Stimulated activated CD4-positive, alpha-beta T cell treated with anti-CD3 and anti-CD28 coated beads, Interleukin-15, amount 100 ng/mL, for 24 hours (primary cell): ENCODE measurements around the gene KRT35.

Source experiments
- DNase-seq: peaks from one replicate; pipeline ENCODE4 v3.0.0-alpha.2; 2020

The KRT35 gene

DNA sequence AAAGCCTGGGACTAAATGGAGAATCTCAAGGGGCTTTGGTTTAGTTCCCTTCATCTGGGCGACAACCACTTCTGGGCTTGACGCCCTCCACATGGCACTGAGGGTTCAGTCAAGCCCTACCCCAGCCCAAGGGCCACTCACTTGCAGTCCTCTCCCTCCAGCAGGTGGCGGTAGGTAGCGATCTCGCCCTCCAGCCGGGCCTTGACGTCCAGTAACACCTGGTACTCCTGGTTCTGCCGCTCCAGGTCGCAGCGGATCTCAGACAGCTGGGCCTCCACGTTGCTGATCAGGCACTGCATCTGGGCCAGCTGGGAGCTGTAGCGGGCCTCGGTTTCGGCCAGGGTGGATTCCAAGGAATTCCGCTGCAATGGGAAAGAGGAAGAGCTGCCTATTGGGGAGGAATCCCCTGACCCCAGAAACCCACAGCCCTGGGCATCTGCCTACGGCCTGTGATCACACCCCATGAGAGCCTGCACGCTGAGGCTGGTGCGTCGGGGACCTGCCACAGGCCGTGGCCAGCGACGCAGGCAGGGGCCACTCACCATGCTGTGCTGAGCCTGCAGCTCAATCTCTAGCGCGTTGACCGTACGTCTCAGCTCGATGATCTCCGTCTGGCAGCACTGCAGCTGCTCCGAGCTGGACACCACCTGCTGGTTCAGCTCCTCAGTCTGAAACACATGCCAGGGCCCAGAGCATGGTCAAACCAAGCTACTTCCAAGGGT, 6.0 kb upstream of the KRT35 start:
- DNase-seq = peak; percentile 70

DNA sequence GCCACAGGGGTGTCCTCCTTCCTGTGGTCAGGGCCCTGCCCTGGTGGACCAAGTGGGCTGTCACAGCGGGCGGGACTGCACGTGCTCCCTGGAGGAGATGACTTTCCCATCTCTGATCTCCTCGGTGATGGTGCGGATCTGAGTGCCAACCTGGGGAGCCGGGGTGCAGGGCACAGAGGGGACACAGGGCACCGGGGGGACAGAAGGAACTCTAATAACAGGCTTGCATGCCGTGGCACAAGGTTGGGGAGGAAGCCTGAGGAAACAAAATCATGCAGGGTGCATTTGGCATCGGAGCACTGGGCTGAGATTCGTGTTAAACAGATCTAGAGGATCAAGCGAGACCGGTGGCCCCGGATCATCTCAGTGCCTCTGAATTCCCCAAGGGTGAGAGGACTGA, 5.4 kb upstream of the KRT35 start:
- DNase-seq = no peak

DNA sequence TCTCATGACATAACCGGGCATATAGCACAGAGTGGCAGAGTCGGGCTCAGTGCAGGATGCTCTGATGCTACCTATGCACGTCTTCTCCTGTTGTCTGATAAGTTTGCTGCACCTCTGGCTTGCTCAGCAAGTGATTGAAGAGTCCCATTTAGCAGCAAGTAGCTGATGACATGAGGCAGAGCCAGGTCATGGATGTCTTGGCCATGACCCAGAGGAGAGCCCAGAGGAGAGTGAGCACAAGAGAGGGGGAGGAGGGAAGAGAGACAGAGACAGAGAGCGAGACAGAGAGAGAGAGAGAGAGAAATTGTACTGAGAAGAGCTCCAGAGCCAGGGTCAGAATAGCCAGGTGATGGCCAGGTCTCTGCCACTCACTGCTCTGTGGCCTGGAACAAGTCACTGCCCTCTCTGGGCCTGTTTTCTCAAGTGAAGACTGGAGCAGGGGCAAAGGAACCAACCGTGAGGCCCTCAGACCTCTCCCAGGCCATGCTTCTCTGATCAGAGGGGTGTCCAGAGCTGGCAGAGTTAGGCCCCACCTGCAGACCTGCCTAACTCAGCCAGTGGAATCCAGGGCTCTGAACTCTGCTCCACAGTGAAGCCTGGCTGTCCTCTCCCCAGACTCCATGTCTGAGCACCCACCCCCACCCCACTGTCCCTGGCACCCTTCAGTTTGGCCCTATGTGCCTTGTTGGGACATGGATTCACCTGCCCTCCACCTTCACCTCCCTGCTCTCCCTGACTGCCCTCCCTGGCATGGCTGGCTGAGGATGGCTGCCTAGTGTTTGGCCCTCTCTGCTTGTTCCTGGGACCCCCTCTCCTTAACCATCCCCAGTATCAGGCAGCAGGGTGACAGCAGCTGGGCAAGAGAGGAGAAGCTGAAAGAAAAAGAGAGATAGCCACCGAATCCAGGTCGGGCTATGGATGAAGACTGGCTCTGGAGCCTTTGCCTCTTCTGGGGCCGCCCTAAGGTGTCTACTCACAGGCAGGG, 4.3 kb upstream of the KRT35 start:
- DNase-seq = no peak

GRCh38 chr17:41483991-41484826, 3.3 kb upstream of the KRT35 start:
- no peak for DNase-seq

GRCh38 chr17:41483531-41483930, 2.6 kb upstream of the KRT35 start:
- no peak for DNase-seq

GRCh38 chr17:41480581-41480980, 370 bp downstream of the KRT35 start:
- DNase-seq = no peak

DNA sequence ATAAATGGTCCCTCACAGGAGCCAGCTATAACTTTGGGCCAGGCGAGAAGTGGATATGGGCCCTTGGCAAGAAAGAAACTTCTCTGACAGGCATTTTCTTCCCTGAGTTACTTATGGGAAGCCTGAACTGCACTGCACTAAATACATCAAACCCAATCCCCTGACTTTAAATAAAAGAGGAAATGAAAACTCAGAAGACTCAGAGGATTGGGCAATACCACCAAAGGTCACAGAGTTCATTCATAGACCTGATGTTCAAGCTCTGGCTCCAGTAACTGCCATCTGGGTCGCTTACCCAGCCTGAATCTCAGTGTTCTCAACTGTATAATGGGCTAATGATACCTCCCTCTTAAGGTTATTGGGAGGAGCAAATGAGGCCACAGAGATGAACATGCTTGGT, 815 bp downstream of the KRT35 start:
- DNase-seq = no peak

GRCh38 chr17:41478237-41478636, 2.7 kb downstream of the KRT35 start:
- no peak for DNase-seq

- no peak for DNase-seq
Measured at GRCh38 chr17:41476866-41477815, 3.8 kb downstream of the KRT35 start.

GRCh38 chr17:41475421-41475820, 5.5 kb downstream of the KRT35 start:
- no peak for DNase-seq

DNA sequence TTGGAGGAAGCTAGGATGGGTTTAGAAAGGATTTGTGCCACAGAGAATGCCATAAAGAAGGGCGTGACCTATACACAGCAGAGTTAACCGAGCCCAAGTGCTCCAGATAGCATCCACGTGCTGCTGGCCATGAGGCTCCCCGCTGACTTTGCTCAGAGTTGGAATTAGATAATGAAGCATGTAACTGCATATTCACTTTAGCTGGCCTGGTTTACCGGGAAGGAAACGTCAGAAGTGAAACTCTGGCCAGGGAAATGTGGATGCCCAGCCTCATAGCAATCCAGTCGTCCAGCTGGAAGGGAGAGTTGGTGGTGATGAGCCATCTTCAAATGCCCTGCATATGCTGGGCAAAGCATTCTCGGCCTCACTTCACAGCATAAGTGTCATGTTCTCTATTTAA, 6.1 kb downstream of the KRT35 start:
- DNase-seq = no peak

GRCh38 chr17:41468346-41468745, 12.6 kb downstream of the KRT35 start:
- no peak for DNase-seq

- no peak for DNase-seq
Measured at GRCh38 chr17:41467561-41467960, 13.4 kb downstream of the KRT35 start.

- DNase-seq = no peak
Measured at GRCh38 chr17:41466988-41467387, 14.0 kb downstream of the KRT35 start, which contains the start of gene KRT32. Gene KRT32, minus strand, starts transcription at chr17:41467386. Its CDS starts 61 bp downstream, at chr17:41467325.

DNA sequence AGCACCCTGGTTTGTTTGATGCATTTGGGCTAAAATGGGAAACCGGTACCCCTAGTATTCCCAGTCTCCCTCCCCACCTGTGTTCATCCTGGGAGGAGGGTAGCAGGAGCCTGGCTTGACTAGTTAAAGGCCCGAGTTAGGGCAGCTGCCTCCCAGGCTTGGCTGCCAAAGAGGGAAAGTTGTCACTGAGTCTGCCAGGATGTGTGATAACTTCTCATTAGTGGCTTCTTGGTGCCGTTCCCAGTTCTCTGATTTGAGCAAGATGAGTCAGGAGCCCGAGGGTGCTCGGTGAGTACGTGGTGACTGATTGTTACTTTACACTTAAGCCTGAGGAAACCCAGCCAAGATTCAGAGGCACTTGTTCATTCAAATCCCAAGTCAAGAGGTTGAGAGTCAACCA, 16.3 kb downstream of the KRT35 start:
- no peak for DNase-seq

DNA sequence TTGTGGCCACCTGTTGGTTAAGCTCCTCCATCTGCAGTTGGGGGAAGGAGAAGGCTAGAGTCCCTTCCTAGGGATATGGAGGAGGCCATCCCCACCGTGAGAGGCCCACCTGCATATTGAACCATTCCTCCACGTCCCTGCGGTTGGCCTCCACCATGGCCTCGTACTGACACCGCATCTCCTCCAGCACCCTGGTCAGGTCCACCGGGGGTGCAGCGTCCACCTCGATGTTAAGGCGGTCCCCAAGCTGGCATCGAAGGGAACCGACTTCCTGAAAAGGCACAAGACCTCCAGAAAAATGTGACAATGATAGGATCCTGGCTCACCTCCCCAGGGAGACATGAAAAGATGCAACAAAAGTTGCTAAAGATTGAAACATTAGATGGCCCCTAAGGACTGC, 16.8 kb downstream of the KRT35 start:
- no peak for DNase-seq

- no peak for DNase-seq
Measured at GRCh38 chr17:41463746-41464145, 17.2 kb downstream of the KRT35 start.

DNA sequence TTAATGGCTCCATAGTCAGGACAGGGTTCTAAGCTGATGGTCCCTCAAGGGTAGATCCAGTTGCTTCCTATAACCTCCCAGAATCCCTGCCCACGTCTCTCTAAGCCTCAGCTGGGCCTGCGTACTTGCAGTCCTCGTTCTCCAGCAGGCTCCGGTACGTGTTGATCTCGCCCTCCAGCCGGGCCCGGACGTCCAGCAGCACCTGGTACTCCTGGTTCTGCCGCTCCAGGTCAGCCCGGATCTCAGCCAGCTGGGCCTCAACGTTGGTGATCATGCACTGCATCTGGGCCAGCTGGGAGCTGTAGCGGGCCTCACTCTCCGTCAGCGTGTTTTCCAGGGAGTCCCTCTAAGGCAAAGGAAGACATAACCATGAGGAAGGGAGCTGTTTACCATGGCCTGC, 18.2 kb downstream of the KRT35 start:
- no peak for DNase-seq

DNA sequence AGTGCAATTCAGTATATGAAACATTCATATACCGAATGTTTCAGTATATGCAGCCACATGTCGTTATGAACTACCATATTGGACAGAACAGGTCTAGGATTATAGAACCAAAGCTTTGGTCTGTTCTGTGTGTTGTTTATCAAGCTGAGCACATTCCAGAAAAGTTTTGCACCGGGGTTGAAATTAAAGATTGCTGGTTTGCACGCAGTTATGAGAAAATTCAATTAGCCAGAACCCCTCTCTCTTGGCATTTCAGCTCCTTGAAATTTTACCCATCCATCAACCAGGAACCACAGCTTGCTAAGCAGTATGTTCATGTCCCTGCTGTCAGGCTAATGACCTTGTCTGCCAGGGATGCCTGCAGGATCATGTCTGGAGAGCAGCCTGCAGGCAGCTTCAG, 23.3 kb downstream of the KRT35 start:
- no peak for DNase-seq

DNA sequence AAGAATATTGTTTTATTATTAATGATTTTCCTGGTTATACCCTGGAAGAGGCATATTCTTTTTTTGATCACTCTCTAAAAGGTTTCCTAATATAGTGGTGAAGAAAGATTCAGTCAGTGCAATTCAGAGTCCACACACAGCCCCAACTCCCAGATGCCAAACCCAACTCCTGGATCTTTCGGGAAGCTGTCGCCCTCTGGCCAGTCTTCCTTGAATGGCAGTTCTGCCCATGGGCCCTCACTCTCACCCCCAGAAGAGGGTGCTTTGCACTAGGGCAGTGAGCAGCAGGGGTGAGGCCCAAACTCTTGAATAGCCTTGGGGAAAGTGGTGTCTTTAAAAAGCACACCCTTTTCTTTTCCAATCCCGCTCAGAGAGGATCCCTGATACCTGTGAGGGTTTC, 24.7 kb downstream of the KRT35 start:
- DNase-seq = no peak

GRCh38 chr17:41455236-41455635, 25.7 kb downstream of the KRT35 start:
- no peak for DNase-seq

DNA sequence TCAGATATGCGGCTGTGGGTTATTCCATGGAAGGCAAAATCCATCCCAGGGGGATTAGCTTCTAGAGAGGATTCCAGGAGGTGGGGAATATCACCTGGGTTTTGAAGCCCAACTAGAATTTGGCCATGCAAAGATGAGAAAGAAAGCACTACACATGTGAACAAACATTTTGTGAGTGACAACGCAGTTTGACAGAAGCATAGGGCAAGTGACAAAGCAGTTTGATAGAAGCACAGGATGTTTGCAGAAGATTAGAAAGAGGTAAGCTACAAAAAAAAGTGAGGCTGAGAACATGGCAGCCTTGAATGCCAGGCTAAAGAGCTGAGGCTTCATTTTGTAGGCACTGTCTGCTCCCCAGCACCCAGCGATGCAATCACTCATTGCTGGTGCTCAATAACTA, 27.9 kb downstream of the KRT35 start:
- DNase-seq = no peak
